HG02678 (cell line): ENCODE data around the gene NAGPA.

ENCODE experiments used
- ATAC-seq: cut with Tn5 transposase; IDR thresholded peaks from one replicate; pipeline ENCODE4 v1.9.1; 2021; ENCODE audit warnings: mild to moderate bottlenecking, moderate library complexity; ENCODE audit not compliant: unreplicated experiment

Gene NAGPA

GRCh38 chr16:5031601-5032000, 2.1 kb downstream of the NAGPA start:
- ATAC-seq, result no peak

GRCh38 chr16:5030251-5030870, 3.4 kb downstream of the NAGPA start:
- ATAC-seq, result no peak

- no peak for ATAC-seq
These were observed 4.7 kb downstream of the NAGPA start for GRCh38 chr16:5028950-5029475.

- no peak for ATAC-seq
These were observed 6.0 kb downstream of the NAGPA start for GRCh38 chr16:5027575-5028235.

- ATAC-seq, result no peak
These were observed 6.6 kb downstream of the NAGPA start for GRCh38 chr16:5027086-5027485.

- ATAC-seq, result no peak
These were observed 7.1 kb downstream of the NAGPA start for GRCh38 chr16:5026664-5027063.

- ATAC-seq, result no peak
These were observed 8.5 kb downstream of the NAGPA start for GRCh38 chr16:5025171-5025632.

GRCh38 chr16:5024632-5025031, 9.1 kb downstream of the NAGPA start:
- no peak for ATAC-seq

GRCh38 chr16:5022521-5022920, 11.2 kb downstream of the NAGPA start:
- ATAC-seq, result no peak

GRCh38 chr16:5020551-5020950, 13.2 kb downstream of the NAGPA start:
- ATAC-seq, result no peak

GRCh38 chr16:5019775-5020174, 14.0 kb downstream of the NAGPA start:
- ATAC-seq, result no peak

GRCh38 chr16:5018793-5019192, 14.9 kb downstream of the NAGPA start:
- no peak for ATAC-seq

- no peak for ATAC-seq
These were observed 16.1 kb downstream of the NAGPA start for GRCh38 chr16:5017678-5017969.

- ATAC-seq, result no peak
These were observed 16.6 kb downstream of the NAGPA start for GRCh38 chr16:5016967-5017677.

- no peak for ATAC-seq
These were observed 17.8 kb downstream of the NAGPA start for GRCh38 chr16:5015887-5016286.

GRCh38 chr16:5015351-5015750, 18.4 kb downstream of the NAGPA start:
- ATAC-seq, result no peak

- no peak for ATAC-seq
These were observed 20.8 kb downstream of the NAGPA start for GRCh38 chr16:5012887-5013286.

GRCh38 chr16:5011637-5012036, 22.1 kb downstream of the NAGPA start:
- no peak for ATAC-seq

- ATAC-seq, result no peak
These were observed 23.0 kb downstream of the NAGPA start for GRCh38 chr16:5010576-5011329.

GRCh38 chr16:5008311-5008731, 25.4 kb downstream of the NAGPA start:
- ATAC-seq, result no peak

GRCh38 chr16:5007256-5007655, 26.5 kb downstream of the NAGPA start:
- ATAC-seq, result no peak
